ENCODE results near the gene GSN. TPM values are rescaled to one million over a fixed set of nuclear protein-coding genes. Genes with fewer than 3 reads are reported as not detected.

Gene GSN
- total and polyA plus RNA-seq, 4 experiments from 2014 or later: 1.9 to 8.7 (median 6.0) TPM

- peaks cover 0 to 2% (median 0%) of the 10 kb centered on the region in 4 donors for H3K4me1 Mint-ChIP-seq
- no peaks in the 10 kb centered on the region for H3K9me3 ChIP-seq (ENCODE audit: control insufficient read depth in 1 of 2, low read length in 2 of 2)
- ChIA-PET CTCF (ENCODE audit: partially characterized antibody) (interaction anchor here (5.0 kb wide), 1 partner anchor 12 kb away, joined by 28 read pairs; no protein-coding TSS in a partner anchor), POLR2A (ENCODE audit: partially characterized antibody) (no interaction called here)
- peaks cover 0 to 2% of the 10 kb centered on the region in 2 donors for H3K36me3 Mint-ChIP-seq
- H3K27me3 ChIP-seq (ENCODE audit: insufficient read depth, low read length): no peaks in the 10 kb centered on the region
- intact Hi-C loops (cut with micrococcal nuclease): no loop called here
- no peaks in the 10 kb centered on the region for H3K27me3 Mint-ChIP-seq
- no peak overlapping the region for H3K4me3 Mint-ChIP-seq
- no peak overlapping the region for H3K27ac Mint-ChIP-seq
- no peaks in the 10 kb centered on the region for H3K36me3 ChIP-seq (ENCODE audit: insufficient read depth, low read length)
- no peak overlapping the region for H3K4me3 ChIP-seq (ENCODE audit: low read length in 2 of 2)
- DNase-seq: no peak
- no peaks in the 10 kb centered on the region for H3K9me3 Mint-ChIP-seq
- no peak overlapping the region for H3K27ac ChIP-seq (ENCODE audit: low read depth, low read length)
- no peaks in the 10 kb centered on the region for H3K4me1 ChIP-seq (ENCODE audit: insufficient read depth, low read length)
These were observed 42.7 kb upstream of the GSN start for GRCh38 chr9:121225240-121225639.

- H3K27me3 Mint-ChIP-seq: no peaks in the 10 kb centered on the region
- H3K36me3 ChIP-seq (ENCODE audit: insufficient read depth, low read length): no peaks in the 10 kb centered on the region
These were observed 41.8 kb upstream of the GSN start for GRCh38 chr9:121226175-121226574.

GRCh38 chr9:121227862-121228261 is 40.1 kb upstream of the GSN start:
- ChIA-PET CTCF (ENCODE audit: partially characterized antibody) (interaction anchor here (1.9 kb wide), 1 partner anchor 15 kb away, joined by 8 read pairs; no protein-coding TSS in a partner anchor), POLR2A (ENCODE audit: partially characterized antibody) (no interaction called here)
- intact Hi-C loops (cut with micrococcal nuclease): no loop called here
- Mint-ChIP-seq H3K4me1 (peaks cover 0 to 2% (median 0%) of the 10 kb centered on the region in 4 donors), H3K27me3 (no peaks in the 10 kb centered on the region), H3K4me3 (no peak overlapping the region), H3K27ac (no peak overlapping the region), H3K36me3 (peaks cover 3 to 15% of the 10 kb centered on the region in 2 donors), H3K9me3 (no peaks in the 10 kb centered on the region)
- H3K4me3 ChIP-seq (ENCODE audit: low read length in 2 of 2): no peak overlapping the region
- H3K9me3 ChIP-seq (ENCODE audit: control insufficient read depth in 1 of 2, low read length in 2 of 2): no peaks in the 10 kb centered on the region
- H3K27me3 ChIP-seq (ENCODE audit: insufficient read depth, low read length): no peaks in the 10 kb centered on the region
- no peak for DNase-seq
- no peaks in the 10 kb centered on the region for H3K36me3 ChIP-seq (ENCODE audit: insufficient read depth, low read length)
- no peak overlapping the region for H3K27ac ChIP-seq (ENCODE audit: low read depth, low read length)
- no peaks in the 10 kb centered on the region for H3K4me1 ChIP-seq (ENCODE audit: insufficient read depth, low read length)

More at GRCh38 chr9:121226175-121226574, 41.8 kb upstream of the GSN start:
- DNase-seq: no peak
- peaks cover 0 to 2% (median 0%) of the 10 kb centered on the region in 4 donors for H3K4me1 Mint-ChIP-seq
- H3K27ac Mint-ChIP-seq: no peak overlapping the region
- ChIA-PET CTCF (ENCODE audit: partially characterized antibody) (interaction anchor here (1.9 kb wide), 1 partner anchor 14 kb away, joined by 8 read pairs; no protein-coding TSS in a partner anchor), POLR2A (ENCODE audit: partially characterized antibody) (no interaction called here)
- H3K27ac ChIP-seq (ENCODE audit: low read depth, low read length): no peak overlapping the region
- H3K27me3 ChIP-seq (ENCODE audit: insufficient read depth, low read length): no peaks in the 10 kb centered on the region
- no peaks in the 10 kb centered on the region for H3K4me1 ChIP-seq (ENCODE audit: insufficient read depth, low read length)
- H3K9me3 Mint-ChIP-seq: no peaks in the 10 kb centered on the region
- H3K36me3 Mint-ChIP-seq: peaks cover 0 to 5% of the 10 kb centered on the region in 2 donors
- intact Hi-C loops (cut with micrococcal nuclease): no loop called here
- no peaks in the 10 kb centered on the region for H3K9me3 ChIP-seq (ENCODE audit: control insufficient read depth in 1 of 2, low read length in 2 of 2)
- H3K4me3 ChIP-seq (ENCODE audit: low read length in 2 of 2): no peak overlapping the region
- no peak overlapping the region for H3K4me3 Mint-ChIP-seq

DNA sequence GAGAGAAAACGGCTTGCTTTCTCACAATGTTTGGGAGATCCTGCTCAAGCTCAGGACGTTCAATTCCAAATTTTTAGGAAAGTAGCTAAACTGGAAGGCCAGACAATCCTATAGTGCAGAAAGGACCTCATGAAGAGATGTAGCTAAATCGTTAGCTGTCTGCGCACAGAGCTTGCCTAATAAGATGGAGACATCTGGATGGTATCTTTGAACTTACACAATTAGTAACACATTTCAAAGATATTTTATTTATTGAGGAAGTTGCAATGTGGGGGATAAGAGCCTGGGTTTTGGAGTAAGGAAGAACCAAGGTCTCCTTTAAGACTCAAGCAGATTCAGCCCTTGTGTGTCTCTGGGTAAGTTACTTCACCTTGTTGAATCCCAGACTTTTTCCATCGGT is 37.7 kb upstream of the GSN start:
- Mint-ChIP-seq H3K27ac (no peak overlapping the region), H3K4me3 (no peak overlapping the region), H3K9me3 (no peaks in the 10 kb centered on the region), H3K36me3 (peaks cover 5 to 15% of the 10 kb centered on the region in 2 donors), H3K27me3 (no peaks in the 10 kb centered on the region), H3K4me1 (peaks cover 0 to 2% (median 0%) of the 10 kb centered on the region in 4 donors)
- Histone ChIP-seq H3K36me3 (ENCODE audit: insufficient read depth, low read length) (no peaks in the 10 kb centered on the region), H3K27ac (ENCODE audit: low read depth, low read length) (no peak overlapping the region), H3K9me3 (ENCODE audit: control insufficient read depth in 1 of 2, low read length in 2 of 2) (no peaks in the 10 kb centered on the region), H3K4me1 (ENCODE audit: insufficient read depth, low read length) (no peaks in the 10 kb centered on the region), H3K4me3 (ENCODE audit: low read length in 2 of 2) (no peak overlapping the region), H3K27me3 (ENCODE audit: insufficient read depth, low read length) (no peaks in the 10 kb centered on the region)
- ChIA-PET POLR2A (ENCODE audit: partially characterized antibody) (no interaction called here), CTCF (ENCODE audit: partially characterized antibody) (no interaction called here)
- no peak for DNase-seq
- intact Hi-C loops (cut with micrococcal nuclease): no loop called here

GRCh38 chr9:121232251-121232650 is 35.7 kb upstream of the GSN start:
- no peaks in the 10 kb centered on the region for H3K9me3 ChIP-seq (ENCODE audit: control insufficient read depth in 1 of 2, low read length in 2 of 2)
- intact Hi-C loops (cut with micrococcal nuclease): no loop called here
- no peak overlapping the region for H3K27ac ChIP-seq (ENCODE audit: low read depth, low read length)
- POLR2A ChIA-PET (ENCODE audit: partially characterized antibody): no interaction called here
- H3K4me3 ChIP-seq (ENCODE audit: low read length in 2 of 2): no peak overlapping the region
- no peaks in the 10 kb centered on the region for H3K4me1 ChIP-seq (ENCODE audit: insufficient read depth, low read length)
- H3K9me3 Mint-ChIP-seq: no peaks in the 10 kb centered on the region
- H3K27me3 Mint-ChIP-seq: no peaks in the 10 kb centered on the region
- peaks cover 6 to 28% of the 10 kb centered on the region in 2 donors for H3K36me3 Mint-ChIP-seq
- DNase-seq: no peak
- H3K27me3 ChIP-seq (ENCODE audit: insufficient read depth, low read length): no peaks in the 10 kb centered on the region
- no peak overlapping the region for H3K27ac Mint-ChIP-seq
- no peak overlapping the region for H3K4me3 Mint-ChIP-seq
- CTCF ChIA-PET (ENCODE audit: partially characterized antibody): interaction anchor here (1.0 kb wide), 1 partner anchor 88 kb away, joined by 3 read pairs; no protein-coding TSS in a partner anchor
- H3K36me3 ChIP-seq (ENCODE audit: insufficient read depth, low read length): no peaks in the 10 kb centered on the region
- H3K4me1 Mint-ChIP-seq: peaks cover 0 to 2% (median 0%) of the 10 kb centered on the region in 4 donors

- Mint-ChIP-seq H3K4me1 (no peaks in the 10 kb centered on the region), H3K27ac (no peak overlapping the region), H3K27me3 (no peaks in the 10 kb centered on the region), H3K36me3 (peaks cover 9 to 41% of the 10 kb centered on the region in 2 donors), H3K4me3 (no peak overlapping the region), H3K9me3 (no peaks in the 10 kb centered on the region)
- no peak overlapping the region for H3K4me3 ChIP-seq (ENCODE audit: low read length in 2 of 2)
- H3K27ac ChIP-seq (ENCODE audit: low read depth, low read length): no peak overlapping the region
- H3K4me1 ChIP-seq (ENCODE audit: insufficient read depth, low read length): no peaks in the 10 kb centered on the region
- intact Hi-C loops (cut with micrococcal nuclease): no loop called here
- ChIA-PET POLR2A (ENCODE audit: partially characterized antibody) (no interaction called here), CTCF (ENCODE audit: partially characterized antibody) (interaction anchor here (1.6 kb wide), 1 partner anchor 21 kb away, joined by 5 read pairs; no protein-coding TSS in a partner anchor)
- no peaks in the 10 kb centered on the region for H3K36me3 ChIP-seq (ENCODE audit: insufficient read depth, low read length)
- H3K27me3 ChIP-seq (ENCODE audit: insufficient read depth, low read length): no peaks in the 10 kb centered on the region
- H3K9me3 ChIP-seq (ENCODE audit: control insufficient read depth in 1 of 2, low read length in 2 of 2): no peaks in the 10 kb centered on the region
- no peak for DNase-seq
These were observed 33.8 kb upstream of the GSN start for GRCh38 chr9:121233906-121234831.

GRCh38 chr9:121234832-121235161 is 33.2 kb upstream of the GSN start:
- Histone ChIP-seq H3K4me1 (ENCODE audit: insufficient read depth, low read length) (no peaks in the 10 kb centered on the region), H3K4me3 (ENCODE audit: low read length in 2 of 2) (no peak overlapping the region), H3K9me3 (ENCODE audit: control insufficient read depth in 1 of 2, low read length in 2 of 2) (no peaks in the 10 kb centered on the region), H3K36me3 (ENCODE audit: insufficient read depth, low read length) (no peaks in the 10 kb centered on the region), H3K27me3 (ENCODE audit: insufficient read depth, low read length) (no peaks in the 10 kb centered on the region), H3K27ac (ENCODE audit: low read depth, low read length) (no peak overlapping the region)
- ChIA-PET CTCF (ENCODE audit: partially characterized antibody) (no interaction called here), POLR2A (ENCODE audit: partially characterized antibody) (no interaction called here)
- intact Hi-C loops (cut with micrococcal nuclease): no loop called here
- Mint-ChIP-seq H3K27ac (no peak overlapping the region), H3K9me3 (no peaks in the 10 kb centered on the region), H3K27me3 (no peaks in the 10 kb centered on the region), H3K4me3 (no peak overlapping the region), H3K36me3 (peaks cover 10 to 42% of the 10 kb centered on the region in 2 donors), H3K4me1 (no peaks in the 10 kb centered on the region)
- DNase-seq: no peak
